Trophoblast cell (in vitro differentiated cells and primary cell): ENCODE data around the gene KCNRG.
"Not testable (repeated sequence)": the region's sequence is repeated elsewhere in the genome, so short reads cannot be mapped to it uniquely, and the experiment has no call there.

Experiments
- DNase-seq, 2 donors: peaks; one replicate each; pipeline ENCODE4 v3.0.0-alpha.2; 2016
- H2AFZ ChIP-seq: 2 replicates; pipeline ENCODE4 v1.6.1; 2013; ENCODE audit warnings: low read length, moderate library complexity, mild to moderate bottlenecking; ENCODE audit not compliant: insufficient read depth, poor library complexity
- H2AK5ac ChIP-seq: 2 replicates; pipeline ENCODE4 v1.6.1; 2013; ENCODE audit warnings: mild to moderate bottlenecking, low read length
- H2BK120ac ChIP-seq: 2 replicates; pipeline ENCODE4 v1.6.1; 2013; ENCODE audit warnings: low read length, mild to moderate bottlenecking, moderate library complexity; ENCODE audit not compliant: insufficient read depth, poor library complexity
- H2BK12ac ChIP-seq: 2 replicates; pipeline ENCODE4 v1.6.1; 2013; ENCODE audit warnings: mild to moderate bottlenecking, low read length, moderate library complexity
- H2BK5ac ChIP-seq: 2 replicates; pipeline ENCODE4 v1.6.1; 2013; ENCODE audit warnings: low read length, low read depth, moderate library complexity, mild to moderate bottlenecking; ENCODE audit not compliant: poor library complexity
- H3K14ac ChIP-seq: 2 replicates; pipeline ENCODE4 v1.6.1; 2013; ENCODE audit warnings: mild to moderate bottlenecking, low read length
- H3K18ac ChIP-seq: 2 replicates; pipeline ENCODE4 v1.6.1; 2013; ENCODE audit warnings: mild to moderate bottlenecking, low read length
- H3K23ac ChIP-seq: 2 replicates; pipeline ENCODE4 v1.6.1; 2013; ENCODE audit warnings: low read length
- H3K27ac ChIP-seq: 2 replicates; pipeline ENCODE4 v1.5.1; 2013; ENCODE audit warnings: low read depth, mild to moderate bottlenecking, inconsistent platforms, low read length, moderate library complexity
- H3K27me3 ChIP-seq: 2 replicates; pipeline ENCODE4 v1.6.1; 2013; ENCODE audit warnings: inconsistent platforms, mild to moderate bottlenecking, low read length, moderate library complexity; ENCODE audit not compliant: insufficient read depth
- H3K36me3 ChIP-seq, 2 experiments: 1 replicate in 1 of 2; 2 replicates in 1 of 2; pipeline ENCODE4 v1.6.1; 2013; ENCODE audit warnings: low read length in 2 of 2, mild to moderate bottlenecking in 2 of 2, moderate library complexity in 1 of 2; ENCODE audit not compliant: insufficient read depth in 2 of 2, control insufficient read depth in 1 of 2
- H3K4ac ChIP-seq: 2 replicates; pipeline ENCODE4 v1.6.1; 2013; ENCODE audit warnings: low read depth, mild to moderate bottlenecking, low read length, moderate library complexity
- H3K4me1 ChIP-seq, 2 experiments: 1 replicate in 1 of 2; 2 replicates in 1 of 2; pipeline ENCODE4 v1.6.1; 2013; ENCODE audit warnings: low read length in 2 of 2, mild to moderate bottlenecking in 2 of 2, moderate library complexity in 1 of 2; ENCODE audit not compliant: insufficient read depth in 2 of 2, control insufficient read depth in 1 of 2
- H3K4me2 ChIP-seq: 2 replicates; pipeline ENCODE4 v1.6.1; 2013; ENCODE audit warnings: inconsistent platforms, mild to moderate bottlenecking, low read length, moderate library complexity
- H3K4me3 ChIP-seq: 2 replicates; pipeline ENCODE4 v1.5.1; 2013; ENCODE audit warnings: mild to moderate bottlenecking, low read depth, low read length, inconsistent platforms
- H3K79me1 ChIP-seq: one replicate; pipeline ENCODE4 v1.6.1; 2013; ENCODE audit warnings: low read length
- H3K79me2 ChIP-seq: 2 replicates; pipeline ENCODE4 v1.6.1; 2013; ENCODE audit warnings: low read length, mild to moderate bottlenecking; ENCODE audit not compliant: control insufficient read depth, insufficient read depth, poor library complexity
- H3K9ac ChIP-seq: 2 replicates; pipeline ENCODE4 v1.6.1; 2013; ENCODE audit warnings: mild to moderate bottlenecking, low read length
- H3K9me3 ChIP-seq: 2 replicates; pipeline ENCODE4 v1.6.1; 2013; ENCODE audit warnings: low read depth, mild to moderate bottlenecking, control low read depth, inconsistent platforms, low read length; ENCODE audit not compliant: insufficient read depth
- H4K12ac ChIP-seq: 2 replicates; pipeline ENCODE4 v1.6.1; 2013; ENCODE audit warnings: low read depth, mild to moderate bottlenecking, low read length, moderate library complexity
- H4K8ac ChIP-seq: 2 replicates; pipeline ENCODE4 v1.6.1; 2013; ENCODE audit warnings: low read depth, mild to moderate bottlenecking, low read length, moderate library complexity
- H4K91ac ChIP-seq: one replicate; pipeline ENCODE4 v1.6.1; 2013; ENCODE audit warnings: low read depth, mild to moderate bottlenecking, low read length, moderate library complexity
- WGBS: extraction: QIAGEN DNeasy Blood & Tissue Kit; methylation state at CpG from one replicate; pipeline ENCODE4 v1.1.7; 2013; ENCODE audit warnings: missing lambda C conversion rate; ENCODE audit not compliant: insufficient read length, insufficient coverage; ENCODE audit errors: extremely low coverage; 5-methylcytosine and 5-hydroxymethylcytosine counted together

The KCNRG gene

DNA sequence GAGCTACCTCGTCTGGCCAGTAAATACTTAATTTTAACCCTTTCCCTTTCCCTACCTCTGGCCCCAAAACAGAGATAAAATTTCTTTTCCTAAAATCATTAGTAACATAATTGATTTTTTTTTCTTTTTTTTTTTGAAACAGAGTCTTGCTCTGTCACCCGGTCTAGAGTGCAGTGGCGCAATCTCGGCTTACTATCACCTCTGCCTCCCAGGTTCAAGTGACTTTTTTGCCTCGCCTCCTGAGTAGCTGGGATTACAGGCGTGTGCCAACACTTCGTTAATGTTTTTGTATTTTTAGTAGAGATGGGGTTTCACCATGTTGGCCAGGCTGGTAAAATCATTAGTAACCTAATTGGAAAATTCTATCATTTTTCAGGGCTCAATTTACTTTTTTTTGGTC is 28.8 kb upstream of the KCNRG start:
- no peaks in the 10 kb centered on the region for H3K79me2 ChIP-seq
- no peaks in the 10 kb centered on the region for H3K9me3 ChIP-seq
- no peak overlapping the region for H2AFZ ChIP-seq
- no peak overlapping the region for H4K12ac ChIP-seq
- H2BK120ac ChIP-seq = no peak overlapping the region
- no peak overlapping the region for H3K14ac ChIP-seq
- H3K9ac ChIP-seq = no peak overlapping the region
- H4K8ac ChIP-seq = no peak overlapping the region
- no peaks in the 10 kb centered on the region for H3K36me3 ChIP-seq
- H3K27me3 ChIP-seq = no peaks in the 10 kb centered on the region
- no CpG with 5 or more reads among the region's 7 CpGs for WGBS
- H3K18ac ChIP-seq = no peak overlapping the region
- no peak overlapping the region for H3K23ac ChIP-seq
- H4K91ac ChIP-seq = no peak overlapping the region
- H2AK5ac ChIP-seq = no peak overlapping the region
- H3K4me1 ChIP-seq = no peaks in the 10 kb centered on the region
- no peak overlapping the region for H2BK5ac ChIP-seq
- no peak overlapping the region for H3K4ac ChIP-seq
- peaks cover 2% of the 10 kb centered on the region for H3K79me1 ChIP-seq
- H3K27ac ChIP-seq = no peak overlapping the region
- no peak overlapping the region for H2BK12ac ChIP-seq
- no peak for DNase-seq
- H3K4me2 ChIP-seq = no peak overlapping the region
- no peak overlapping the region for H3K4me3 ChIP-seq

DNA sequence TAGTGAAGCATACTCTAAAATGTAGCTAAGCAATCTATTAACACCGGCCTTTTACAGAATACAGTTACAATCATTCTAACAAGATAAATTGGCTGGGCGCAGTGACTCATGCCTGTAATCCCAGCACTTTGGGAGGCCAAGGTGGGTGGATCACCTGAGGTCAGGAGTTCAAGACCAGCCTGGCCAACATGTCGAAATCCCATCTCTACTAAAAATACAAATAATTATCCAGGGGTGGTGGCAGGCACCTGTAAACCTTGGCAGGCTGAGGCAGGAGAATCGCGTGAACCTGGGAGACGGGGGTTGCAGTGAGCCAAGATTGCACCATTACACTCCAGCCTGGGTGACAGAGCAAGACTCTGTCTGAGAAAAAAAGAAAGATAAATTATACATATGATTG is 24.6 kb upstream of the KCNRG start:
- not testable (repeated sequence) for H2BK120ac ChIP-seq

DNA sequence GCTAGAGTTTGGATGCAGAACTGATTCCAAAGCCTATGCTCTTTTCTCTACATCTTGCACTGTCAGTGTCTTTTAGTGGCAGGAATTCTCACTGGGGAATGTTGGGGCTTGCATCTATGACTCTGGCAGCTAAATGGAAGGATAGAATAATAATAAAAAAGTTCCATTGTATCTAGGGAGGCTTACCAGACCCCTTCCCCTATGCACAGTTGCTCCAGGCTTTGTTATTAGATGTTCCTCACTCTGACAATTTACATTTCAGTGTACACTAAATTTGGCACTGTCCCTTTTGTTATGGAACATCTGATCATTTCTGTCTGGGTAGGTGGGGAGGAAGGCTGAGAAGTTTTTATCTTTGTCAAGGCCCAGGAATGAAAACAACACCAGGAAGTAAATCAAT is 22.1 kb upstream of the KCNRG start:
- H2BK5ac ChIP-seq = no peak overlapping the region
- H3K4me3 ChIP-seq = no peak overlapping the region
- H3K4ac ChIP-seq = no peak overlapping the region
- no peaks in the 10 kb centered on the region for H3K9me3 ChIP-seq
- DNase-seq = no peak
- H4K12ac ChIP-seq = no peak overlapping the region
- no peak overlapping the region for H3K18ac ChIP-seq
- no peak overlapping the region for H2AK5ac ChIP-seq
- no peak overlapping the region for H2BK120ac ChIP-seq
- H4K8ac ChIP-seq = no peak overlapping the region
- no peaks in the 10 kb centered on the region for H3K36me3 ChIP-seq
- H4K91ac ChIP-seq = no peak overlapping the region
- peaks cover 10% of the 10 kb centered on the region for H3K79me1 ChIP-seq
- H2AFZ ChIP-seq = no peak overlapping the region
- no peaks in the 10 kb centered on the region for H3K27me3 ChIP-seq
- H3K4me2 ChIP-seq = no peak overlapping the region
- H3K79me2 ChIP-seq = peaks cover 9% of the 10 kb centered on the region
- H3K9ac ChIP-seq = no peak overlapping the region
- H2BK12ac ChIP-seq = no peak overlapping the region
- no peak overlapping the region for H3K27ac ChIP-seq
- H3K4me1 ChIP-seq = peaks cover 3 to 6% of the 10 kb centered on the region in 2 experiments
- no peak overlapping the region for H3K14ac ChIP-seq
- H3K23ac ChIP-seq = no peak overlapping the region

More for the DNA sequence above, 24.6 kb upstream of the KCNRG start:
- DNase-seq, H3K4me2 ChIP-seq, H4K8ac ChIP-seq, H3K79me1 ChIP-seq, H3K4ac ChIP-seq, H3K9ac ChIP-seq, H3K79me2 ChIP-seq, H3K4me1 ChIP-seq, H2BK5ac ChIP-seq, H3K18ac ChIP-seq, H4K12ac ChIP-seq, H2BK12ac ChIP-seq, H2AK5ac ChIP-seq, H3K4me3 ChIP-seq, H2AFZ ChIP-seq, H3K9me3 ChIP-seq, H3K14ac ChIP-seq, H3K27me3 ChIP-seq, H3K36me3 ChIP-seq, H3K27ac ChIP-seq, H4K91ac ChIP-seq, H3K23ac ChIP-seq: not testable (repeated sequence)
- no CpG with 5 or more reads among the region's 6 CpGs for whole genome bisulfite sequencing

DNA sequence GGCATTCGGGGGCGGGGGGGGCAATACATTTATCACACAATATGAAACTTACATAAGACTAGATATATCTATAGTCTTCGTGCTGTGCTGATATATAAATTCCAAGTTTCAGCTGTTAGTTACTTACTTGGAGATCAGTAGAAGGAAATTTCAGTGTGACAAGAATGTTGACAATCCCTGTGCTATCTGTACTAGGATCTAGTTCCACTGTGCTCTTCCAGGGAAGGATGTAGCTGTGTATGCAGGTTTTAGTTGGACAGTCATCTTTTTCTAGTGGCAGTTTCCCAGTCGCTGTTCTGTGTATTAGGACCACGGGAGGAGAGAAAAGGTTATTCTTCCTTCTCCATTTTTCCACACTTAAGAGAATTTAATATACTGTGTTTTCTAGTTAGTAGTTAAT is 21.6 kb upstream of the KCNRG start:
- Histone ChIP-seq H3K18ac (no peak overlapping the region), H3K4ac (no peak overlapping the region), H3K14ac (no peak overlapping the region), H3K4me1 (peaks cover 3 to 8% of the 10 kb centered on the region in 2 experiments), H3K27ac (no peak overlapping the region), H4K91ac (no peak overlapping the region), H3K9ac (no peak overlapping the region), H3K27me3 (no peaks in the 10 kb centered on the region), H3K23ac (no peak overlapping the region), H4K12ac (no peak overlapping the region), H3K79me2 (peaks cover 9% of the 10 kb centered on the region), H2AK5ac (no peak overlapping the region), H3K36me3 (peaks cover 0 to 2% of the 10 kb centered on the region in 2 experiments), H3K9me3 (no peaks in the 10 kb centered on the region), H3K79me1 (peaks cover 10% of the 10 kb centered on the region), H2BK120ac (no peak overlapping the region), H3K4me3 (no peak overlapping the region), H2BK12ac (no peak overlapping the region), H2AFZ (no peak overlapping the region), H4K8ac (no peak overlapping the region), H3K4me2 (no peak overlapping the region), H2BK5ac (no peak overlapping the region)
- DNase-seq = peak in 1 of 2 donors; percentile 62
- no CpG with 5 or more reads among the region's 5 CpGs for whole genome bisulfite sequencing
